K562 (cell line): ENCODE measurements around the gene DNAH10. TPM values are rescaled to one million over a fixed set of nuclear protein-coding genes. Genes with fewer than 3 reads are reported as not detected.

ENCODE experiments used
- ASH1L ChIP-seq: fragments of 450-650 bp; IDR thresholded peaks from 2 replicates; pipeline ENCODE4 v1.6.1; 2018; ENCODE audit warnings: borderline replicate concordance, mild to moderate bottlenecking, low read depth; ENCODE audit not compliant: partially characterized antibody
- CTBP1 ChIP-seq: fragments of 450-650 bp; IDR thresholded peaks from 2 replicates; pipeline ENCODE4 v1.6.1; 2016; ENCODE audit warnings: borderline replicate concordance
- LCOR ChIP-seq: sonication (generic); formaldehyde crosslinking; IDR thresholded peaks from 2 replicates; pipeline ENCODE4 v1.8.0; 2022; ENCODE audit warnings: mild to moderate bottlenecking, missing genetic modification reagents
- NFATC3 ChIP-seq: fragments of 450-650 bp; IDR thresholded peaks from 2 replicates; pipeline ENCODE4 v1.6.1; 2017; ENCODE audit warnings: mild to moderate bottlenecking
- YY1 ChIP-seq, 3 experiments: IDR thresholded peaks; 2 replicates each; pipeline ENCODE4 v1.6.1; 2011; ENCODE audit warnings: low read length in 2 of 3, mild to moderate bottlenecking in 2 of 3, moderate library complexity in 2 of 3, borderline replicate concordance in 1 of 3, control low read depth in 1 of 3, low read depth in 1 of 3; ENCODE audit not compliant: insufficient read depth in 3 of 3, insufficient replicate concordance in 2 of 3, control insufficient read depth in 1 of 3, insufficient read length in 1 of 3; ENCODE audit errors: extremely low read depth in 1 of 3
- polyA plus RNA-seq, 8 experiments: library from polyadenylated mRNA; depleted of rRNA in 4 of 8; stranded (reverse) in 5 of 8; unstranded in 3 of 8; fragments of >200 nt; fragmentation: Nextera tagmentation in 2 of 8; fragmentation: Illumina TruSeq in 1 of 8; extraction: Ambion mirVana in 2 of 8; extraction: Trizol in 1 of 8; gene quantifications; 2 replicates each; pipeline versions ENCODE4 v1.2.1 to v1.2.3, GENCODE V29; 2011 to 2014; ENCODE audit warnings: inconsistent platforms in 1 of 8, missing spikeins in 1 of 8
- total RNA-seq, 7 experiments: library from RNA; depleted of rRNA in 6 of 7; stranded (reverse); fragments of >200 nt in 6 of 7; fragmentation: Illumina TruSeq in 2 of 7; extraction: Trizol in 2 of 7; gene quantifications; 2 replicates each; pipeline versions ENCODE4 v1.2.1 to v1.2.3, GENCODE V29; 2011 to 2021; ENCODE audit warnings: low replicate concordance in 1 of 7
- TF ChIP-seq, protein P1 (sequence below): sonication (generic); formaldehyde crosslinking; IDR thresholded peaks from 2 replicates; pipeline ENCODE4 v1.8.1; 2023; ENCODE audit warnings: missing genetic modification reagents, mild to moderate bottlenecking, borderline replicate concordance

DNAH10 gene
- total and polyA plus RNA-seq, 9 of the 15 experiments (the other 6 are each of a cell fraction or from before 2014, with no cell fraction given), result 0.01 to 0.06 (median 0.04) TPM; not detected in 1

DNA sequence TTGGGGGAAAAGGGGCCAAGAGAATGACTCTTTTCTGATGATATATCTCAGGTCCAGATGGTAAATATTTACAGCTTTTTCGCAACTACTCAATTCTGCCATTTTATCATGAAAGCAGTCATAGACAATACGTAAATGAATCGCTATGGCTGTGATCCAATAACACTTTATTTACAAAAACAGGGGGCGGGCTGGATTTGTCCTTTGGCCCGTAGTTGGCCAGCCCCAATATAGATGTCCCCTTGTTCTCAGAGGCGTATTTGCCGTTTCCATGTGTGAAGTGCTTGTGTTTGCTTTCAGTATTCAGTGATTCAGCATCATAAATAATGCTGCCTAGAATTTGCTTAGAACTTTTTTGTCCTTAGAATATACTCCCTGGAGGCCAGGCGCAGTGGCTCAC lies 133.3 kb downstream of the DNAH10 start (continued):
- TF ChIP-seq NFATC3, result no peak
- TF ChIP-seq, protein P1, sequence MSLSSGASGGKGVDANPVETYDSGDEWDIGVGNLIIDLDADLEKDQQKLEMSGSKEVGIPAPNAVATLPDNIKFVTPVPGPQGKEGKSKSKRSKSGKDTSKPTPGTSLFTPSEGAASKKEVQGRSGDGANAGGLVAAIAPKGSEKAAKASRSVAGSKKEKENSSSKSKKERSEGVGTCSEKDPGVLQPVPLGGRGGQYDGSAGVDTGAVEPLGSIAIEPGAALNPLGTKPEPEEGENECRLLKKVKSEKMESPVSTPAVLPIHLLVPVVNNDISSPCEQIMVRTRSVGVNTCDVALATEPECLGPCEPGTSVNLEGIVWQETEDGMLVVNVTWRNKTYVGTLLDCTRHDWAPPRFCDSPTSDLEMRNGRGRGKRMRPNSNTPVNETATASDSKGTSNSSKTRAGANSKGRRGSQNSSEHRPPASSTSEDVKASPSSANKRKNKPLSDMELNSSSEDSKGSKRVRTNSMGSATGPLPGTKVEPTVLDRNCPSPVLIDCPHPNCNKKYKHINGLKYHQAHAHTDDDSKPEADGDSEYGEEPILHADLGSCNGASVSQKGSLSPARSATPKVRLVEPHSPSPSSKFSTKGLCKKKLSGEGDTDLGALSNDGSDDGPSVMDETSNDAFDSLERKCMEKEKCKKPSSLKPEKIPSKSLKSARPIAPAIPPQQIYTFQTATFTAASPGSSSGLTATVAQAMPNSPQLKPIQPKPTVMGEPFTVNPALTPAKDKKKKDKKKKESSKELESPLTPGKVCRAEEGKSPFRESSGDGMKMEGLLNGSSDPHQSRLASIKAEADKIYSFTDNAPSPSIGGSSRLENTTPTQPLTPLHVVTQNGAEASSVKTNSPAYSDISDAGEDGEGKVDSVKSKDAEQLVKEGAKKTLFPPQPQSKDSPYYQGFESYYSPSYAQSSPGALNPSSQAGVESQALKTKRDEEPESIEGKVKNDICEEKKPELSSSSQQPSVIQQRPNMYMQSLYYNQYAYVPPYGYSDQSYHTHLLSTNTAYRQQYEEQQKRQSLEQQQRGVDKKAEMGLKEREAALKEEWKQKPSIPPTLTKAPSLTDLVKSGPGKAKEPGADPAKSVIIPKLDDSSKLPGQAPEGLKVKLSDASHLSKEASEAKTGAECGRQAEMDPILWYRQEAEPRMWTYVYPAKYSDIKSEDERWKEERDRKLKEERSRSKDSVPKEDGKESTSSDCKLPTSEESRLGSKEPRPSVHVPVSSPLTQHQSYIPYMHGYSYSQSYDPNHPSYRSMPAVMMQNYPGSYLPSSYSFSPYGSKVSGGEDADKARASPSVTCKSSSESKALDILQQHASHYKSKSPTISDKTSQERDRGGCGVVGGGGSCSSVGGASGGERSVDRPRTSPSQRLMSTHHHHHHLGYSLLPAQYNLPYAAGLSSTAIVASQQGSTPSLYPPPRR (CRISPR knock-in tag), result no peak
- TF ChIP-seq CTBP1, result no peak
- TF ChIP-seq YY1 (IDR thresholded peaks at IDR 0.05; ENCODE audit: borderline replicate concordance in 1 of 3, control insufficient read depth in 1 of 3, extremely low read depth in 1 of 3, insufficient read depth in 3 of 3, insufficient read length in 1 of 3, insufficient replicate concordance in 2 of 3, low read depth in 1 of 3, low read length in 2 of 3), result no peak
- no peak for TF ChIP-seq LCOR (CRISPR knock-in tag)
- no peak for TF ChIP-seq ASH1L
